ENCODE measurements around the gene RNF220.

DNA sequence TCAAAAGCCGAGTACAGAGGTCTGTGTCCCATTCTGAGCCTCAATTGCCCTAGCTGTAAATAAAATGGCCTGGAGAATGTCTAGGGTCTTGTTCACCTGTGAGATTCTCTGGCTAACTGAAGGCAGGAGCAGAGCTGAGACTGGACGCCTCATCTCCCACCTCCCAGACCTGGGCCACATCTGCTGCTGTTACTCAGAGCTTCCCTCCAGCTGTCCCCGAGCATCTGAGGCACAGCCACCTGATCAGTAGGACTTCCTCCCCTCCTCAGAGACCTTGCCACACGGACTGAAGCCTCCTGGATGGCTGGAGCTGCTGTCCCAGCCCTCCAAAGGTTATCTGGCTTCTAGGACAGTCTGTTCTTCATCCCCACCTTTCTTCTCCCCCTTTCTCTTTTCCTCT is 206.8 kb downstream of the RNF220 start:
- TF ChIP-seq, protein P1, sequence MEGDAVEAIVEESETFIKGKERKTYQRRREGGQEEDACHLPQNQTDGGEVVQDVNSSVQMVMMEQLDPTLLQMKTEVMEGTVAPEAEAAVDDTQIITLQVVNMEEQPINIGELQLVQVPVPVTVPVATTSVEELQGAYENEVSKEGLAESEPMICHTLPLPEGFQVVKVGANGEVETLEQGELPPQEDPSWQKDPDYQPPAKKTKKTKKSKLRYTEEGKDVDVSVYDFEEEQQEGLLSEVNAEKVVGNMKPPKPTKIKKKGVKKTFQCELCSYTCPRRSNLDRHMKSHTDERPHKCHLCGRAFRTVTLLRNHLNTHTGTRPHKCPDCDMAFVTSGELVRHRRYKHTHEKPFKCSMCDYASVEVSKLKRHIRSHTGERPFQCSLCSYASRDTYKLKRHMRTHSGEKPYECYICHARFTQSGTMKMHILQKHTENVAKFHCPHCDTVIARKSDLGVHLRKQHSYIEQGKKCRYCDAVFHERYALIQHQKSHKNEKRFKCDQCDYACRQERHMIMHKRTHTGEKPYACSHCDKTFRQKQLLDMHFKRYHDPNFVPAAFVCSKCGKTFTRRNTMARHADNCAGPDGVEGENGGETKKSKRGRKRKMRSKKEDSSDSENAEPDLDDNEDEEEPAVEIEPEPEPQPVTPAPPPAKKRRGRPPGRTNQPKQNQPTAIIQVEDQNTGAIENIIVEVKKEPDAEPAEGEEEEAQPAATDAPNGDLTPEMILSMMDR (IDR thresholded peaks at IDR 0.05), result no peak
- no peak for TF ChIP-seq POLR2A (IDR thresholded peaks at IDR 0.05)
